Omental fat pad (tissue), 4 donors: ENCODE measurements around the gene CHST1. TPM values are rescaled to one million over a fixed set of nuclear protein-coding genes. Genes with fewer than 3 reads are reported as not detected.

Experiments used
- ATAC-seq: fragments of 150-250 bp; one replicate; pipeline ENCODE4 v1.9.1; 2016; ENCODE audit warnings: mild to moderate bottlenecking, moderate library complexity; ENCODE audit not compliant: low FRiP score
- DNase-seq: peaks from one replicate; pipeline ENCODE4 v3.0.0-alpha.2; 2019; ENCODE audit warnings: low spot score
- CTCF ChIP-seq, 3 donors: fragments of 450-650 bp; IDR thresholded peaks; one replicate each; pipeline ENCODE4 v1.5.1; 2016 to 2017; ENCODE audit warnings: antibody characterized with exemption in 3 of 3, mild to moderate bottlenecking in 3 of 3, moderate library complexity in 2 of 3
- total RNA-seq, 4 donors: library from RNA; depleted of rRNA; stranded (reverse); fragments of >200 nt; gene quantifications; one replicate each; pipeline ENCODE4 v1.1.0, GENCODE V29; 2016

The CHST1 gene
- total RNA-seq, 4 donors from 2014 or later = 0.37 to 8.4 (median 2.7) TPM

GRCh38 chr11:45659031-45659817, 6.2 kb downstream of the CHST1 start:
- no peak for ATAC-seq
- DNase-seq = no peak
- TF ChIP-seq CTCF (IDR thresholded peaks at IDR 0.05) = no peak

GRCh38 chr11:45658292-45658991, 7.0 kb downstream of the CHST1 start:
- DNase-seq = no peak

GRCh38 chr11:45657496-45658260, 7.7 kb downstream of the CHST1 start:
- no peak for TF ChIP-seq CTCF (IDR thresholded peaks at IDR 0.05)
- DNase-seq (no peak), ATAC-seq (no peak)

More at GRCh38 chr11:45658292-45658991, 7.0 kb downstream of the CHST1 start:
- no peak for ATAC-seq
- no peak for TF ChIP-seq CTCF (IDR thresholded peaks at IDR 0.05)

GRCh38 chr11:45655831-45656230, 9.6 kb downstream of the CHST1 start:
- TF ChIP-seq CTCF (IDR thresholded peaks at IDR 0.05) = no peak
- no peak for ATAC-seq
- no peak for DNase-seq

GRCh38 chr11:45655347-45655756, 10.1 kb downstream of the CHST1 start:
- peak in 1 of 3 donors; percentile 76 for TF ChIP-seq CTCF (IDR thresholded peaks at IDR 0.05)
- DNase-seq = peak; percentile 55
- peak; percentile 52 for ATAC-seq

GRCh38 chr11:45655012-45655283, 10.5 kb downstream of the CHST1 start:
- no peak for DNase-seq
- TF ChIP-seq CTCF (IDR thresholded peaks at IDR 0.05) = no peak
- no peak for ATAC-seq
